CD4-positive, alpha-beta T cell treated with Interleukin-15 for 4 hours (primary cell): ENCODE data around the gene FOSL2.

Source experiments
- DNase-seq: peaks from one replicate; pipeline ENCODE4 v3.0.0-alpha.2; 2020; ENCODE audit warnings: low spot score

FOSL2 gene

GRCh38 chr2:28412625-28413151 lies 20.0 kb downstream of the FOSL2 start:
- no peak for DNase-seq

- no peak for DNase-seq
Measured at GRCh38 chr2:28413152-28413898, 20.7 kb downstream of the FOSL2 start.

GRCh38 chr2:28413899-28414295 lies 21.2 kb downstream of the FOSL2 start:
- DNase-seq: no peak

GRCh38 chr2:28414583-28414982 lies 21.9 kb downstream of the FOSL2 start:
- no peak for DNase-seq

GRCh38 chr2:28415010-28415409 lies 22.4 kb downstream of the FOSL2 start:
- no peak for DNase-seq

- no peak for DNase-seq
Measured at GRCh38 chr2:28415715-28416114, 23.1 kb downstream of the FOSL2 start.

- no peak for DNase-seq
Measured at GRCh38 chr2:28419003-28419402, 26.3 kb downstream of the FOSL2 start.

GRCh38 chr2:28419443-28420270 lies 27.0 kb downstream of the FOSL2 start:
- no peak for DNase-seq

- DNase-seq: no peak
Measured at GRCh38 chr2:28420722-28421121, 28.1 kb downstream of the FOSL2 start.

GRCh38 chr2:28422908-28423741 lies 30.5 kb downstream of the FOSL2 start:
- no peak for DNase-seq

- DNase-seq: peak; percentile 50
Measured at GRCh38 chr2:28423856-28424605, 31.4 kb downstream of the FOSL2 start.

GRCh38 chr2:28424799-28425463 lies 32.3 kb downstream of the FOSL2 start:
- peak; percentile 37 for DNase-seq

GRCh38 chr2:28425464-28425835 lies 32.8 kb downstream of the FOSL2 start:
- DNase-seq: no peak

GRCh38 chr2:28427741-28428415 lies 35.2 kb downstream of the FOSL2 start:
- no peak for DNase-seq

- DNase-seq: no peak
Measured at GRCh38 chr2:28428486-28428885, 35.8 kb downstream of the FOSL2 start.

- DNase-seq: no peak
Measured at GRCh38 chr2:28429636-28430376, 37.1 kb downstream of the FOSL2 start.

GRCh38 chr2:28430377-28430765 lies 37.7 kb downstream of the FOSL2 start:
- no peak for DNase-seq

- DNase-seq: no peak
Measured at GRCh38 chr2:28430788-28431418, 38.2 kb downstream of the FOSL2 start.

GRCh38 chr2:28431741-28432140 lies 39.1 kb downstream of the FOSL2 start:
- DNase-seq: no peak
